ENCODE measurements around the gene ZNF787. TPM values are rescaled to one million over a fixed set of nuclear protein-coding genes. Genes with fewer than 3 reads are reported as not detected.

The ZNF787 gene
- total and polyA plus RNA-seq, 2 of the 13 experiments (the other 11 are each of a cell fraction or from before 2014, with no cell fraction given): 15.1 to 42.8 TPM

DNA sequence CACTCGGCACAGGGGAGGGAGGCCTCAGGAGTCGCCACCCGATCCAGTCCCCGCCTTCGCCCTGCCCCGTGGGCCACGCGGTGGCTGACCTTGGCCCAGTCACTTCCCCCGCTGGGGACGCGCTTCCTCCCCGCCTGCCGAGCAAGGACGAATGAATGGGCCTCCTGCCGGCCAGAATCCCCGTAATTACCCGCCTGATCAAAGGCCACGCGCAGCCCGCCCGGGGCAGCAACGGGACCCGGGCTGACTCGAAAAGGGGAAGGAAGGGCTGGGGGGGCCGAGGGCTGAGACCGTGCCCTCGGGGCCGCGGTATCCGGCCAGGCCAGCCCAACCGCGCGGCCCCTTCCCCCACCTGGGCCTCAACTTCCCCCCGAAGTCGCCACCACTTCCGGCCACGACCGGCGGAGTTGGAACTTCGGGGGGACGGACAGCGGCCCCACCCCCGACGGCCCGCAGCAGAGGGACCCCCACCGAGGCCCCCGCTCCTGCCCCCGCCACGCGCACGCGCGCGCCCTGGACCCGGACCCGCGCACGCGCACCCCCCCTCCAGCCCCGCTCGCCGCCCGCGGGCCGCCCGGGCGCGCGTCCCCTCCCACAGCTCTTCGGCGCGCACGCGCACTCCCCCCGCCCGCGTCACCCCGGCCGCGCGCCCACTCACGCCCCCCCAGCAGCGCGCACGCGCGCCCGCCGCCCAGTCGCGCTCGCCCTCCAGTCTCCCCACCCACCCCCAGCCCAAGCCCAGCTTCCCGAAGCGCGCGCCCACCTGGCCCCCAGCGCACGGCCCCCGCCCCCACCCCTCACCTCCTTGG, 520 bp downstream of the ZNF787 start (continued):
- TF ChIP-seq, protein P1, sequence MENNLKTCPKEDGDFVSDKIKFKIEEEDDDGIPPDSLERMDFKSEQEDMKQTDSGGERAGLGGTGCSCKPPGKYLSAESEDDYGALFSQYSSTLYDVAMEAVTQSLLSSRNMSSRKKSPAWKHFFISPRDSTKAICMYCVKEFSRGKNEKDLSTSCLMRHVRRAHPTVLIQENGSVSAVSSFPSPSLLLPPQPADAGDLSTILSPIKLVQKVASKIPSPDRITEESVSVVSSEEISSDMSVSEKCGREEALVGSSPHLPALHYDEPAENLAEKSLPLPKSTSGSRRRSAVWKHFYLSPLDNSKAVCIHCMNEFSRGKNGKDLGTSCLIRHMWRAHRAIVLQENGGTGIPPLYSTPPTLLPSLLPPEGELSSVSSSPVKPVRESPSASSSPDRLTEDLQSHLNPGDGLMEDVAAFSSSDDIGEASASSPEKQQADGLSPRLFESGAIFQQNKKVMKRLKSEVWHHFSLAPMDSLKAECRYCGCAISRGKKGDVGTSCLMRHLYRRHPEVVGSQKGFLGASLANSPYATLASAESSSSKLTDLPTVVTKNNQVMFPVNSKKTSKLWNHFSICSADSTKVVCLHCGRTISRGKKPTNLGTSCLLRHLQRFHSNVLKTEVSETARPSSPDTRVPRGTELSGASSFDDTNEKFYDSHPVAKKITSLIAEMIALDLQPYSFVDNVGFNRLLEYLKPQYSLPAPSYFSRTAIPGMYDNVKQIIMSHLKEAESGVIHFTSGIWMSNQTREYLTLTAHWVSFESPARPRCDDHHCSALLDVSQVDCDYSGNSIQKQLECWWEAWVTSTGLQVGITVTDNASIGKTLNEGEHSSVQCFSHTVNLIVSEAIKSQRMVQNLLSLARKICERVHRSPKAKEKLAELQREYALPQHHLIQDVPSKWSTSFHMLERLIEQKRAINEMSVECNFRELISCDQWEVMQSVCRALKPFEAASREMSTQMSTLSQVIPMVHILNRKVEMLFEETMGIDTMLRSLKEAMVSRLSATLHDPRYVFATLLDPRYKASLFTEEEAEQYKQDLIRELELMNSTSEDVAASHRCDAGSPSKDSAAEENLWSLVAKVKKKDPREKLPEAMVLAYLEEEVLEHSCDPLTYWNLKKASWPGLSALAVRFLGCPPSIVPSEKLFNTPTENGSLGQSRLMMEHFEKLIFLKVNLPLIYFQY (CRISPR knock-in tag; IDR thresholded peaks at IDR 0.05; ENCODE audit: borderline replicate concordance): peak; percentile 88; the same call in 1 of the 2 replicates
- no peak for TF ChIP-seq ZNF562 (CRISPR knock-in tag; IDR thresholded peaks at IDR 0.05; ENCODE audit: borderline replicate concordance)
- no peak for TF ChIP-seq ARHGAP35 (CRISPR knock-in tag; IDR thresholded peaks at IDR 0.05; ENCODE audit: borderline replicate concordance)
- peak; percentile 94 for TF ChIP-seq YEATS4 (CRISPR knock-in tag; IDR thresholded peaks at IDR 0.05; ENCODE audit: borderline replicate concordance)
- peak; percentile 73; the same call in 1 of the 2 replicates for TF ChIP-seq PCBP1 (IDR thresholded peaks at IDR 0.05; ENCODE audit: borderline replicate concordance, low read depth, low read length)
- peak; percentile 27 for TF ChIP-seq U2AF1 (optimal IDR thresholded peaks at IDR 0.05; ENCODE audit: low read depth, low read length)
- TF ChIP-seq SP1 (IDR thresholded peaks at IDR 0.05): no peak
- TF ChIP-seq SP1 (CRISPR knock-in tag; IDR thresholded peaks at IDR 0.05): peak; percentile 71
- no peak for TF ChIP-seq MBNL3 (CRISPR knock-in tag; conservative IDR thresholded peaks at IDR 0.05)
- TF ChIP-seq JARID2 (CRISPR knock-in tag; IDR thresholded peaks at IDR 0.05; ENCODE audit: insufficient replicate concordance): peak; percentile 54
- TF ChIP-seq BRD4 (CRISPR knock-in tag; IDR thresholded peaks at IDR 0.05): no peak
- TF ChIP-seq MIER3 (CRISPR knock-in tag; IDR thresholded peaks at IDR 0.05; ENCODE audit: borderline replicate concordance): peak; percentile 91; the same call in 1 of the 2 replicates
- no peak; the same call in 1 of the 2 replicates for TF ChIP-seq ZNF225 (CRISPR knock-in tag; IDR thresholded peaks at IDR 0.05)
- peak; percentile 78 for TF ChIP-seq ZBTB38 (CRISPR knock-in tag; IDR thresholded peaks at IDR 0.05)
- no peak for TF ChIP-seq HOXD1 (CRISPR knock-in tag; IDR thresholded peaks at IDR 0.05)
- no peak for TF ChIP-seq MATR3 (CRISPR knock-in tag; IDR thresholded peaks at IDR 0.05)
- TF ChIP-seq AGO1 (IDR thresholded peaks at IDR 0.05; ENCODE audit: low read depth, low read length, poor library complexity, severe bottlenecking): peak; percentile 97
- TF ChIP-seq ZNF12 (CRISPR knock-in tag; IDR thresholded peaks at IDR 0.05): peak; percentile 78
- 0 out of 2 replicates have a peak, but pooled peaks have one; percentile 46 for TF ChIP-seq ZNF598 (CRISPR knock-in tag; IDR thresholded peaks at IDR 0.05; ENCODE audit: borderline replicate concordance)
- peak; percentile 66 for TF ChIP-seq FOSL2 (CRISPR knock-in tag; IDR thresholded peaks at IDR 0.05)
- no peak for TF ChIP-seq PAX8 (CRISPR knock-in tag; IDR thresholded peaks at IDR 0.05; ENCODE audit: borderline replicate concordance)
- TF ChIP-seq, protein P2, sequence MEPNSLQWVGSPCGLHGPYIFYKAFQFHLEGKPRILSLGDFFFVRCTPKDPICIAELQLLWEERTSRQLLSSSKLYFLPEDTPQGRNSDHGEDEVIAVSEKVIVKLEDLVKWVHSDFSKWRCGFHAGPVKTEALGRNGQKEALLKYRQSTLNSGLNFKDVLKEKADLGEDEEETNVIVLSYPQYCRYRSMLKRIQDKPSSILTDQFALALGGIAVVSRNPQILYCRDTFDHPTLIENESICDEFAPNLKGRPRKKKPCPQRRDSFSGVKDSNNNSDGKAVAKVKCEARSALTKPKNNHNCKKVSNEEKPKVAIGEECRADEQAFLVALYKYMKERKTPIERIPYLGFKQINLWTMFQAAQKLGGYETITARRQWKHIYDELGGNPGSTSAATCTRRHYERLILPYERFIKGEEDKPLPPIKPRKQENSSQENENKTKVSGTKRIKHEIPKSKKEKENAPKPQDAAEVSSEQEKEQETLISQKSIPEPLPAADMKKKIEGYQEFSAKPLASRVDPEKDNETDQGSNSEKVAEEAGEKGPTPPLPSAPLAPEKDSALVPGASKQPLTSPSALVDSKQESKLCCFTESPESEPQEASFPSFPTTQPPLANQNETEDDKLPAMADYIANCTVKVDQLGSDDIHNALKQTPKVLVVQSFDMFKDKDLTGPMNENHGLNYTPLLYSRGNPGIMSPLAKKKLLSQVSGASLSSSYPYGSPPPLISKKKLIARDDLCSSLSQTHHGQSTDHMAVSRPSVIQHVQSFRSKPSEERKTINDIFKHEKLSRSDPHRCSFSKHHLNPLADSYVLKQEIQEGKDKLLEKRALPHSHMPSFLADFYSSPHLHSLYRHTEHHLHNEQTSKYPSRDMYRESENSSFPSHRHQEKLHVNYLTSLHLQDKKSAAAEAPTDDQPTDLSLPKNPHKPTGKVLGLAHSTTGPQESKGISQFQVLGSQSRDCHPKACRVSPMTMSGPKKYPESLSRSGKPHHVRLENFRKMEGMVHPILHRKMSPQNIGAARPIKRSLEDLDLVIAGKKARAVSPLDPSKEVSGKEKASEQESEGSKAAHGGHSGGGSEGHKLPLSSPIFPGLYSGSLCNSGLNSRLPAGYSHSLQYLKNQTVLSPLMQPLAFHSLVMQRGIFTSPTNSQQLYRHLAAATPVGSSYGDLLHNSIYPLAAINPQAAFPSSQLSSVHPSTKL (CRISPR knock-in tag; IDR thresholded peaks at IDR 0.05): peak; percentile 72

Data from HepG2 (cell line).